ENCODE data around the gene HMCN2. TPM values are rescaled to one million over a fixed set of nuclear protein-coding genes. Genes with fewer than 3 reads are reported as not detected.

The HMCN2 gene
- total and polyA plus RNA-seq, 2 donors (not counting 3 experiments of a cell fraction or from before 2014, with no cell fraction given) = 0.04 to 0.24 TPM

- no peaks in the 10 kb centered on the region for H3K9me3 ChIP-seq (replicated peaks; ENCODE audit: control insufficient read depth, insufficient read depth, low read length)
- dilution Hi-C loops (cut with MboI; ENCODE audit: extremely low pct_ligation_motif_present, low sequenced_read_pairs) = no loop called here
- CTCF ChIA-PET = interaction anchor here (0.8 kb wide), 1 partner anchor 267 kb away, joined by 3 read pairs; no protein-coding TSS in a partner anchor
- H3K4me3 ChIP-seq (replicated peaks in 1 of 3; ENCODE audit: insufficient read depth in 1 of 3, low read depth in 1 of 3, low read length in 3 of 3) = no peak overlapping the region
- H2AFZ ChIP-seq (ENCODE audit: low read depth, low read length) = no peak overlapping the region
- intact Hi-C loops (cut with micrococcal nuclease) = no loop called here
- no TSS peak for BruUV-seq (replicated peaks)
- DNase-seq (ENCODE audit: low read depth, low spot score) = no peak
- no peaks in the 10 kb centered on the region for H3K36me3 ChIP-seq (ENCODE audit: control insufficient read depth in 2 of 2, extremely low read depth in 1 of 2, insufficient read depth in 2 of 2, low read length in 2 of 2)
- H3K4me1 ChIP-seq (ENCODE audit: control insufficient read depth, extremely low read depth, insufficient read depth, low read length) = peaks cover 5% of the 10 kb centered on the region
- no peaks in the 10 kb centered on the region for H3K27me3 ChIP-seq (ENCODE audit: control insufficient read depth in 2 of 2, insufficient read depth in 2 of 2, low read length in 2 of 2)
- no peaks in the 10 kb centered on the region for H3K9me1 ChIP-seq (replicated peaks; ENCODE audit: control insufficient read depth, extremely low read depth, insufficient read depth, low read length)
- H3K9ac ChIP-seq (replicated peaks; ENCODE audit: extremely low read depth, insufficient read depth, low read length) = no peak overlapping the region
- no peak for TF ChIP-seq MYC (IDR thresholded peaks at IDR 0.05; ENCODE audit: low read depth, low read length)
- no peak for TF ChIP-seq MAX (IDR thresholded peaks at IDR 0.05; ENCODE audit: insufficient read depth, insufficient read length)
- TF ChIP-seq FOS (IDR thresholded peaks at IDR 0.05; ENCODE audit: borderline replicate concordance, insufficient read depth, low read length) = no peak
- TF ChIP-seq EZH2 (IDR thresholded peaks at IDR 0.05; ENCODE audit: borderline replicate concordance, low read depth, low read length, severe bottlenecking) = no peak
- no peak for TF ChIP-seq POLR2A (IDR thresholded peaks at IDR 0.05; ENCODE audit: low read depth, low read length)
- TF ChIP-seq JUN (IDR thresholded peaks at IDR 0.05; ENCODE audit: borderline replicate concordance, insufficient read depth, insufficient read length, low read depth) = no peak
- TF ChIP-seq CTCF (IDR thresholded peaks at IDR 0.05; ENCODE audit: extremely low read depth in 1 of 2, insufficient read depth in 1 of 2, low read depth in 1 of 2, low read length in 2 of 2) = no peak
- TF ChIP-seq GATA2 (IDR thresholded peaks at IDR 0.05; ENCODE audit: insufficient read depth, insufficient read length, low read depth, low read length) = no peak
- no peak for TF ChIP-seq POLR2AphosphoS5 (IDR thresholded peaks at IDR 0.05; ENCODE audit: insufficient read depth, low read depth, low read length)
- H3K27ac ChIP-seq (ENCODE audit: insufficient read depth, low read depth, low read length) = no peak overlapping the region
- FAIRE-seq = no peak
- no peaks in the 10 kb centered on the region for H3K79me2 ChIP-seq (ENCODE audit: control insufficient read depth, insufficient read depth, low read length)
- no peak overlapping the region for H3K4me2 ChIP-seq (ENCODE audit: insufficient read depth, low read length)
- POLR2A ChIA-PET = no interaction called here
- H4K20me1 ChIP-seq (replicated peaks; ENCODE audit: control insufficient read depth, extremely low read depth, insufficient read depth, low read length) = no peaks in the 10 kb centered on the region
Measured at GRCh38 chr9:130414910-130415746, 149.6 kb downstream of the HMCN2 start.
